Head of caudate nucleus (tissue), 42 donors: ENCODE measurements around the gene ANXA4.
A peak's percentile ranks its signal among the peaks of the same experiment; 100 is the strongest.

Source experiments
- DNase-seq, 42 donors: peaks; one replicate each; pipeline versions ENCODE4 v3.0.0 to v3.0.0-alpha.2; 2020 to 2021; ENCODE audit warnings: mixed read lengths in 7 of 42
- intact Hi-C: fragments of 100-400 bp; cut with DNase I; formaldehyde crosslinking; loops from one replicate; pipeline ENCODE4 v1.15.0; 2022

The ANXA4 gene

GRCh38 chr2:69741575-69742321 lies at the start of gene ANXA4:
TSS of gene ANXA4 (plus strand) at chr2:69742134. CDS start at chr2:69781566, 39,432 bp downstream.
- peak; percentile 28 to 76 (median 57) for DNase-seq
- intact Hi-C loops: no loop called here

- intact Hi-C loops: no loop called here
Measured at GRCh38 chr2:69692424-69692823, 49.5 kb upstream of the ANXA4 start.

DNA sequence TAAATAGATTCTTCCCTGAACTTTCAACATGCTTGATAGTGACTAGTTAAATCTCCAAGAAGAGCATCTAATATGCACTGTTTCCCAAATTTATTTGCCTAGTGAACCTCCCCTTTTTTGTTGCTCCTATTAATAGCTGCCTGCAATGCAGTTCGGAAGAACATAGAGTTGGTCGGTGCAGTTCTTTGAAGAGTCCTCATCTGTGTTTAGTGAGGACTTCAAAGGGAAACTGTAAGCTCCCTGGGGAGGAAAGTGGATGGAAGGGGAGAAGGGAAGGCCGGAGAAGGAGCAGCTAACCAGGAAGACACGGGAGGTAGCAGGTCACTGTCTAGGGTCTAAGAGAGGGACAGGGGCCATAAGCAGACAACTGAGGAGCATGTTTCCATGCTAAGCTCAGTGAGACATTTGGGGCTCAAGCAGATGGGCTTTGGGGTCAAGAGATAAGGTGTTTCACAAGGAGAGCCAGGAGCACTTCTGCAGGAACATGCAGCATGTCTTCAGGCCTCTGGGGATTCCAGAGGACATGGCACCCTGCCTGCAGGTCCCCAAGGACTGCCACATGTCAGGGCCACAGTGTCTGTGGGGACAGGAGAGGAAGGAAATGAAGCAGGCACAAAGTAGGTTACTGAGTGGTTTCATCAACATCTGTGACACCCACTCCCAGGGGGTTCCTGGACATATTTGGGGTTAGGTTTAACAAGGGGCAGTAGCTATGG lies 48.7 kb upstream of the ANXA4 start:
- intact Hi-C loops: no loop called here
- no peak for DNase-seq

More at GRCh38 chr2:69692424-69692823, 49.5 kb upstream of the ANXA4 start:
- no peak for DNase-seq

- no peak for DNase-seq
- intact Hi-C loops: no loop called here
Measured at GRCh38 chr2:69693775-69694450, 48.0 kb upstream of the ANXA4 start.

- no peak for DNase-seq
- intact Hi-C loops: no loop called here
Measured at GRCh38 chr2:69694894-69695849, 46.8 kb upstream of the ANXA4 start.

DNA sequence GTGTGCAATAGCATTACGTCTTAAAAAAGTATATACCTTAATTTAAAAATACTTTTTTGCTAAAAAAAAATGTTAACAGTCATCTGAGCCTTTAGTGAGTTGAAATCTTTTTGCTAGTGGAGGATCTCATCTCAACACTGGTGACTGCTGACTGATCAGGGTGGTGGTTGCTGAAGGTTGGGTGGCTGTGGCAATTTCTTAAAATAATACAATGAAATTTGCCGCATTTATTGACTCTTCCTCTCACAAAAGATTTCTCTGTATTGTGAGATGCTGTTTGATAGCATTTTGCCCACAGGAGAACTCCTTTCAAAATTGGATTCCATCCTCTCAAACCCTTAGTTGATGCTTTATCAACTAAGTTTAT lies 46.1 kb upstream of the ANXA4 start:
- DNase-seq: no peak
- intact Hi-C loops: no loop called here

- intact Hi-C loops: no loop called here
- no peak for DNase-seq
Measured at GRCh38 chr2:69700381-69700780, 41.6 kb upstream of the ANXA4 start.

- DNase-seq: no peak
- intact Hi-C loops: no loop called here
Measured at GRCh38 chr2:69701100-69701945, 40.6 kb upstream of the ANXA4 start.

- no peak for DNase-seq
- intact Hi-C loops: no loop called here
Measured at GRCh38 chr2:69703189-69703588, 38.7 kb upstream of the ANXA4 start.

DNA sequence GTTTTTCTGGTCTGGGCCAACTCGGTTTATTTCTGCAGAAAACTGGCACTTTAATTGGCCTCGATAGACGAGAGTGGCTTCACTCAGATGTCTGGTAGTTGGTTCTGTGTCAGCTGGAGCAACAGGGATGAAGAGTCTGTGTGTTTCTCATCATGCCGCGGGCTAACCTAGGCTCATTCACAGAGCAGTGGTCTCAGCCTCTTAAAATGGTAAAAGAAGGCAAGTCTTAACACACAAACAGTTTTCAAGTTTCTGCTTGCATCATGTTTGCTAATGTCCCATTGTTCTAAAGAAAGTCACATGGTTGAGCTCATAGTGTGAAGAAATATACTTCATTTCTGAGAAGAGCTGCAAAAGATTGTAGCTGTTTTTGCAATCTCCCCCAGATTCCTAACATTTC lies 37.5 kb upstream of the ANXA4 start:
- intact Hi-C loops: no loop called here
- no peak for DNase-seq

- peak in 2 of 42 donors; percentile 14 to 25 for DNase-seq
- intact Hi-C loops: no loop called here
Measured at GRCh38 chr2:69709290-69709689, 32.6 kb upstream of the ANXA4 start.

DNA sequence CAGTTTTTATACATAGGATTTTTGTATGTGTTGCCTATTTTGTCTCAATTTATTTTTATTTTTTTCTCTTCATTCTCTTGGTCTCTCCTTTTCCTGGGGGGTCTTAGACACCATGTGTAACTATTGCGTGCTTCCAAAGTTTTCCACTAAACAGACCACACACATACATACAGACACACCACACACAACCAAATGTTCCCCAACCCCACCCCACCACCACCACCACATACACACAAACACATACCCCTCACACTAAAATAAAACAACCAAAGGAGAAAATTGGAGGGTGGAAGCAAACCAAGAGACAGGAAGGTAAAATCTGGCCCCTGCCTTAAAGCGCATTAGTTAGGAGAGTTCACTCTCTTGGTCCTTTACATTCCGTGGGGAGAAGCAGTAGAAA lies 30.0 kb upstream of the ANXA4 start:
- no peak for DNase-seq
- intact Hi-C loops: loop anchor here (10.0 kb wide), 1 partner anchor 147 kb away; no protein-coding TSS in a partner anchor

DNA sequence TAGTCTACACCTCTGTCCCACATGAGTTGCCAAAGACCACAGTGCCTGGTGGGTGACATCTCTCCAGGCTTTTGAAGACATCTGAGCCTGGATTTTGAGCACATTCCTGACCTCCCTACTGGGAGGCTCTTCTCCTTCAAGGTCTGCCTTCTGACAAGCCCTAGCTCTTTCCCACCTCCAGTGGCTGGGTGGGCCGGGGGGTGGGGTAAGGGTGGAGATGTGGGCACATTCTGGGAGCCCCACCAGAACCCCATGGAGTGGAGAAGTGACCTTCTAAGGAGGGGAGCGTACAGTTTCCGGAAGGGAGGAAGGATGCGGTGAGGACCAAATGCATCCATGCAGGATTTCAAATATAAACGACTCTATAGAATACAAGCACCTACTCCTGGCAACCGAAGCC lies 27.9 kb upstream of the ANXA4 start:
- no peak for DNase-seq
- intact Hi-C loops: loop anchor here (10.0 kb wide), 1 partner anchor 149 kb away; no protein-coding TSS in a partner anchor

GRCh38 chr2:69714539-69715220 lies 27.3 kb upstream of the ANXA4 start:
- intact Hi-C loops: loop anchor here (10.0 kb wide), 1 partner anchor 150 kb away; no protein-coding TSS in a partner anchor

DNA sequence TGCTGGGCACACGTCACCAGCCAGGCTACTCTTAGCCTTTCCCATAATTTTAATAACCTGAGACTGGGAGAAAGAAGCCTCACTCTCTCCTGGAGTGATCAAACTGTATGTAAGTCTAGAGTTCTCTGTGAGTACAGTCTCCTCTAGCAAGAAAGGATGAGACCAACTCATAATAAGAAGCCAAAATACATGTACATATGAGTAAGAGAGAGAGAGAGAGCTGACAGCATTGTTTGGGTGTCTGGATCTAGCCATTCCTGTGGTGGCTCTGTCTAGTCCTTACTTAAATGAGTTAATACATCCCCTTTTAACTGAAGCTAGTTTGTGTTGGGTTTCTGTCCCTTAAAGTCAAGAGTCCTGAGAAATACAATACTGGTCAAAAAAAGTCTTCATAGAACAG lies 26.0 kb upstream of the ANXA4 start:
- DNase-seq: no peak
- intact Hi-C loops: loop anchor here (10.0 kb wide), 1 partner anchor 151 kb away; no protein-coding TSS in a partner anchor

More at GRCh38 chr2:69714539-69715220, 27.3 kb upstream of the ANXA4 start:
- peak; percentile 61 to 93 (median 83) for DNase-seq

DNA sequence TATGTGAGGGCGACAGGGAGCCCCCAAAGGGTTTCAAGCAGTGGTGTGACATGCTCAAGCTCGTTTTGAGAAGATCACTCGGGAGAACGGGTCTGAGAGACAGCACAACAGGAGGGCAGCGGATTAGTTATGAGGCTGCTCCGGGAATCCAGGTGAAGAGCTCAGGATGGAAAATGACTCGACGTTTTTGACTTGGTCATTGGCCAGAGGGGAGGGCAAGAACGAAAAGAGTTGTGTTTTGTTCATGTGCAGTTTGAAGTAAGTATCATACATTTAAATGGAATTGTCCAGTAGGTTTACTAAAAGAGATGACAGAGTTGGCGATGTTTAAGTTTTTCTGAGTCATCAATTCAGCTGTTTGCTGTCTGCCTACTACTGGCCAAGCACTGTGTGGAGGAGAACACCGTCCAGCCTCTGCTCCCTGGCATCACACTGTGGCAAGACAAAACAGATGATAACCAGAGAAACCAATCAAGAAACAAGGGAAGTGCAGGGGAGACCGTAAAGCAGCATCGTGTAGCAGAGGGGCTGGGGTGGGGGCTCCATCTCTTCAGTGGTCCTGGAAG lies 25.3 kb upstream of the ANXA4 start:
- intact Hi-C loops: loop anchor here (10.0 kb wide), 1 partner anchor 152 kb away; no protein-coding TSS in a partner anchor

DNA sequence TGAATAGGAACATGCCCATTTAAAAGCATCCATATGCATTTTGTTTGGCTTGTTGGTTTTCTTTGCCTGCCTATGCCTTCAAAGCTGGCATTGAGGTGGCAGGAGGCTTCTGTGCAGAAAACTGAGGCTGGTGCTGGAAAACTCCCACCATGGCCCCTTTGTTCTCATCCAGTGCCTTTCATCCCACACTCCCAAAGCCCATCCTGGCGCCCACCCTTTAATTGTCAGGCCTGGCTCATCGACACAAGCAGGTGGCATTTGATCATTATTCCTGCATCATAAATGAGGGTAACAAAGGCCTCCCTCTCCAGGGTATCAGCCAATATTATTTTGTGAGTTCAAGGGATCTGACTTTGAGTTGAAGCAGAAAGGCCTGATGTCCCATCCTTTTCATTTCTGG lies 24.7 kb upstream of the ANXA4 start:
- no peak for DNase-seq
- intact Hi-C loops: loop anchor here (10.0 kb wide), 1 partner anchor 152 kb away; no protein-coding TSS in a partner anchor

More for the DNA sequence above, 25.3 kb upstream of the ANXA4 start:
- DNase-seq: no peak
